ENCODE data around the gene ATP23.

DNA sequence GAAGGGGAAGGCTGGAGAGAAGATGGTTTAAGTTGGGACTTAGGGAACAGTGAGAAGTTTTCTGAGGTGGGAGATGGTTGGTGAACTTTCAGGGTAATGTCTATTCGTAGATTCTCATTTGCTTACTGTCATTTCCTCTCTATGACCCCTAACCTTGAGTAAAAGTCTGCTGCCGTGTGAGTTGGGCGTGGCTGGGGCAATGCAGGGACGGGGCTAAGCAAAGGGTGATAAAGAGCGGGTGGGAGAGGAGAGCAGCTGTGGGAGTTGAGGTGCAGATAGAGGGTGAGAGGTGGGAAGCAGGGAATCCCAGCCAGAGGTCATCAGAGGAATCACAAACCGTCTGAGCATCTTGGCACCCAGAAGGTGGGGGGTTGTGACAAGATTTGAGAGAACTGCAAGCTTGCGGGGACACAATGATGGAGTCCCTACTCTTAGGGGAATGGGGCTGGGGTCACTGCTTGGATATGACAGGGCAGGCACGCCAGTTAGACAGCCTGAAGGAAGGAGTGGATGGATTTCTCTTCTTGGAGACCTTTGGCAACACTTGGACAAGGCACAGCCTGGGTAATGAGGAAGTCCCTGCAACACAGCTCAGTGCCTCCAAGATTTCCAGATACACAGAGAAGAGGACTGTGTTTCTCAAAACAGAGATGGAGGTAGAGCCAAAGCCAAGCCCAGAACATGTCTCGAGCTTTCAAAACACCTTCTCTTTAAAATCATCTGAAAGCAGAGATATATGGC is 49.0 kb upstream of the ATP23 start:
- TF ChIP-seq POLR2A (IDR thresholded peaks at IDR 0.05; ENCODE audit: extremely low read depth, insufficient read length) (no peak), MYC (IDR thresholded peaks at IDR 0.05; ENCODE audit: low read depth, low read length) (no peak)
- TF ChIP-seq, protein P1, sequence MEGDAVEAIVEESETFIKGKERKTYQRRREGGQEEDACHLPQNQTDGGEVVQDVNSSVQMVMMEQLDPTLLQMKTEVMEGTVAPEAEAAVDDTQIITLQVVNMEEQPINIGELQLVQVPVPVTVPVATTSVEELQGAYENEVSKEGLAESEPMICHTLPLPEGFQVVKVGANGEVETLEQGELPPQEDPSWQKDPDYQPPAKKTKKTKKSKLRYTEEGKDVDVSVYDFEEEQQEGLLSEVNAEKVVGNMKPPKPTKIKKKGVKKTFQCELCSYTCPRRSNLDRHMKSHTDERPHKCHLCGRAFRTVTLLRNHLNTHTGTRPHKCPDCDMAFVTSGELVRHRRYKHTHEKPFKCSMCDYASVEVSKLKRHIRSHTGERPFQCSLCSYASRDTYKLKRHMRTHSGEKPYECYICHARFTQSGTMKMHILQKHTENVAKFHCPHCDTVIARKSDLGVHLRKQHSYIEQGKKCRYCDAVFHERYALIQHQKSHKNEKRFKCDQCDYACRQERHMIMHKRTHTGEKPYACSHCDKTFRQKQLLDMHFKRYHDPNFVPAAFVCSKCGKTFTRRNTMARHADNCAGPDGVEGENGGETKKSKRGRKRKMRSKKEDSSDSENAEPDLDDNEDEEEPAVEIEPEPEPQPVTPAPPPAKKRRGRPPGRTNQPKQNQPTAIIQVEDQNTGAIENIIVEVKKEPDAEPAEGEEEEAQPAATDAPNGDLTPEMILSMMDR (IDR thresholded peaks at IDR 0.05; ENCODE audit: low read depth, low read length), result no peak
- TF ChIP-seq, protein P2, sequence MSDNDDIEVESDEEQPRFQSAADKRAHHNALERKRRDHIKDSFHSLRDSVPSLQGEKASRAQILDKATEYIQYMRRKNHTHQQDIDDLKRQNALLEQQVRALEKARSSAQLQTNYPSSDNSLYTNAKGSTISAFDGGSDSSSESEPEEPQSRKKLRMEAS (IDR thresholded peaks at IDR 0.05; ENCODE audit: low read depth, low read length), result no peak
